ENCODE data around the gene ITGA3. TPM values are rescaled to one million over a fixed set of nuclear protein-coding genes. Genes with fewer than 3 reads are reported as not detected.

Gene ITGA3
- polyA plus RNA-seq, 1 experiment = 39.9 TPM

DNA sequence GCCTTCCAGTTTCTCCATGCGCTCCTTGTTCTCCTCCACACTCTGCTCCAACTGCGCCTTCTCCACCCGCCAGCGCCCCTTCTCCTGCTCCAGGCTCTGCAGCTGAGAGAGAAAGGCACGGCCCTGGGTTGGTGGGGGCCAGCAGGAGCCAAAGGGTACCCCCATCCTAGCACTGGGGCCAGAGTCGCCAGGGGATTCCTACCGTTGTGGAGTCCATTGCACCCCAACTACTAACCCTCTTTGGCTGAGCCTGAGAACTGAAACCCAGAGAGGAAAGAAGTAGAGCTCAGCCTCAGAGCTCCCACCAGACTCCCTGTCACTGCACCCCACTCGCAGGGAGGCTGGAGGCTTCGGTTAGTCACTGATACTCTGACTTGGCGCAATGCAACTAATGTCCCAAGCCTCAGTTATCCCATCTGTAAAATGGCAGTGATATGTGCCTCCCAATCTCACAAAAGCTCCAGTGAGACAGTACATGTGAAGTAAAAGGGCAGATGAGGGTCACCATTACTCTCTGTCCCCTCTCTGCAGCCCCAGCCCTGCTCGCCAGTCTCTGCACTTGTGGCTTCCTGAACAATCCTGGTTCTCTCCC is 80.3 kb downstream of the ITGA3 start:
- Histone ChIP-seq H3K4me3 (ENCODE audit: low read depth, low read length) (no peak overlapping the region), H3K27me3 (ENCODE audit: control insufficient read depth, insufficient read depth, low read length) (no peaks in the 10 kb centered on the region), H3K9me3 (ENCODE audit: control insufficient read depth, insufficient read depth, low read length) (peaks cover 6% of the 10 kb centered on the region), H3K27ac (ENCODE audit: low read depth, low read length) (no peak overlapping the region)
- ChIA-PET CTCF (interaction anchor here (1.0 to 1.4 kb wide), 2 partner anchors 26 to 42 kb away, joined by 3 to 4 read pairs; partner anchors contain the start of gene PDK2), POLR2A (interaction anchor here (1.0 kb wide), 1 partner anchor 16 kb away, joined by 3 read pairs; no protein-coding TSS in a partner anchor)
- DNase-seq (ENCODE audit: low read depth, low spot score) = no peak
- TF ChIP-seq, protein P1, sequence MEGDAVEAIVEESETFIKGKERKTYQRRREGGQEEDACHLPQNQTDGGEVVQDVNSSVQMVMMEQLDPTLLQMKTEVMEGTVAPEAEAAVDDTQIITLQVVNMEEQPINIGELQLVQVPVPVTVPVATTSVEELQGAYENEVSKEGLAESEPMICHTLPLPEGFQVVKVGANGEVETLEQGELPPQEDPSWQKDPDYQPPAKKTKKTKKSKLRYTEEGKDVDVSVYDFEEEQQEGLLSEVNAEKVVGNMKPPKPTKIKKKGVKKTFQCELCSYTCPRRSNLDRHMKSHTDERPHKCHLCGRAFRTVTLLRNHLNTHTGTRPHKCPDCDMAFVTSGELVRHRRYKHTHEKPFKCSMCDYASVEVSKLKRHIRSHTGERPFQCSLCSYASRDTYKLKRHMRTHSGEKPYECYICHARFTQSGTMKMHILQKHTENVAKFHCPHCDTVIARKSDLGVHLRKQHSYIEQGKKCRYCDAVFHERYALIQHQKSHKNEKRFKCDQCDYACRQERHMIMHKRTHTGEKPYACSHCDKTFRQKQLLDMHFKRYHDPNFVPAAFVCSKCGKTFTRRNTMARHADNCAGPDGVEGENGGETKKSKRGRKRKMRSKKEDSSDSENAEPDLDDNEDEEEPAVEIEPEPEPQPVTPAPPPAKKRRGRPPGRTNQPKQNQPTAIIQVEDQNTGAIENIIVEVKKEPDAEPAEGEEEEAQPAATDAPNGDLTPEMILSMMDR (IDR thresholded peaks at IDR 0.05; ENCODE audit: low read depth, low read length) = no peak

GRCh38 chr17:50137042-50137441 is 81.1 kb downstream of the ITGA3 start:
- CTCF ChIA-PET = interaction anchor here (1.0 to 1.4 kb wide), 2 partner anchors 25 to 43 kb away, joined by 3 to 4 read pairs; partner anchors contain the start of gene PDK2
- POLR2A ChIA-PET = no interaction called here
- TF ChIP-seq, protein P1 (IDR thresholded peaks at IDR 0.05; ENCODE audit: low read depth, low read length) = no peak
- Histone ChIP-seq H3K27me3 (ENCODE audit: control insufficient read depth, insufficient read depth, low read length) (no peaks in the 10 kb centered on the region), H3K4me3 (ENCODE audit: low read depth, low read length) (no peak overlapping the region), H3K27ac (ENCODE audit: low read depth, low read length) (no peak overlapping the region), H3K9me3 (ENCODE audit: control insufficient read depth, insufficient read depth, low read length) (peaks cover 6% of the 10 kb centered on the region)
- DNase-seq (ENCODE audit: low read depth, low spot score) = no peak

DNA sequence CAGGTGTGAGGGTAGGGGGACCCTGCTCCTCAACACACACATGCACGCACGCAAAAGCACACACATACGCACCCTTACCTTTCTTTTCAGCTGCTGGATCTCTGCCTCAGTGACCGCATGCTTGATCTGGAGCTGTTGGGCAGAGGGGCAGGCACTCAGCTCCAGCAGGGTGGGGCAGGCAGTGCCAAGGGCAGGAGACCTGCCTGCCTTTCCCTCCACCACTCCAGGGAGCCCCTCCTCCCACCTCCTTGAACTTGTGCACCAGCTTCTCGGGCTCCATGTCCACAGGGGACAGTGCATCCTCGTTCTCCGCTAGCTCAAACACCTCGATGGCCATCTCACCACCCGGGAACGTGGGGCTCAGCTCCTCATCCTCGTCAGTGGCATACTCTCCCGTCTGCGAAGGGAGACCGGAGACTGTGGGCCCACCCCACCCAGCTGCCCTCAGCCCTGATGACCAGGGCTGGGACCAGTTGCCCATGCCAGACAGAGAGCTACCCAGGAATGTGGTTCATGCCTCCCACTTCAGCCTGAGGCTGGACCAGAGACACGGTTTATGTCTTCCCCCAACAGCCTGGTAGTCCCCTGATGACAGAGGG is 83.4 kb downstream of the ITGA3 start:
- ChIA-PET POLR2A (no interaction called here), CTCF (interaction anchor here (0.6 to 2.7 kb wide), 13 partner anchors 8 to 259 kb away, joined by 3 to 19 read pairs (median 6); no protein-coding TSS in a partner anchor)
- TF ChIP-seq, protein P1 (IDR thresholded peaks at IDR 0.05; ENCODE audit: low read depth, low read length) = no peak
- no peaks in the 10 kb centered on the region for H3K27me3 ChIP-seq (ENCODE audit: control insufficient read depth, insufficient read depth, low read length)
- peaks cover 6% of the 10 kb centered on the region for H3K9me3 ChIP-seq (ENCODE audit: control insufficient read depth, insufficient read depth, low read length)
- no peak overlapping the region for H3K27ac ChIP-seq (ENCODE audit: low read depth, low read length)
- H3K4me3 ChIP-seq (ENCODE audit: low read depth, low read length) = no peak overlapping the region
- no peak for DNase-seq (ENCODE audit: low read depth, low spot score)

Other genes starting within 250 kb of the ITGA3 start
- gene TAC4, start 208.0 kb upstream of the ITGA3 start, polyA plus RNA-seq (2011; rRNA removed) = not detected in 2 replicates
- gene DLX4, start 86.9 kb upstream of the ITGA3 start, polyA plus RNA-seq (2011; rRNA removed) = 0.15 TPM in 1 of 2 replicates, not detected in the other
- gene DLX3, start 60.9 kb upstream of the ITGA3 start, polyA plus RNA-seq (2011; rRNA removed) = not detected in 2 replicates
- gene PDK2, start 39.2 kb downstream of the ITGA3 start, polyA plus RNA-seq (2011; rRNA removed) = 62.4 and 81.7 TPM in 2 replicates
- gene SAMD14, start 74.0 kb downstream of the ITGA3 start, polyA plus RNA-seq (2011; rRNA removed) = 3.5 and 5.3 TPM in 2 replicates
- gene PPP1R9B, start 94.6 kb downstream of the ITGA3 start, polyA plus RNA-seq (2011; rRNA removed) = 17.6 and 18.2 TPM in 2 replicates
- 0.16 and 0.21 TPM in 2 replicates for gene SGCA, start 109.9 kb downstream of the ITGA3 start, polyA plus RNA-seq (2011; rRNA removed)
- gene COL1A1, start 145.5 kb downstream of the ITGA3 start, polyA plus RNA-seq (2011; rRNA removed) = 1,356 and 3,120 TPM in 2 replicates
- 0.47 and 0.96 TPM in 2 replicates for gene TMEM92, start 218.4 kb downstream of the ITGA3 start, polyA plus RNA-seq (2011; rRNA removed)